Measurements from ENCODE around the gene RANBP10. TPM values are rescaled to one million over a fixed set of nuclear protein-coding genes. Genes with fewer than 3 reads are reported as not detected.
A peak's percentile ranks its signal among the peaks of the same experiment; 100 is the strongest.

Gene RANBP10
- total and polyA plus RNA-seq, 4 donors = 9.8 to 15.5 (median 13.8) TPM

GRCh38 chr16:67845291-67846062, 39.1 kb upstream of the RANBP10 start (continued):
- TF ChIP-seq CTCF (IDR thresholded peaks at IDR 0.05; ENCODE audit: low read depth, low read length, missing input control) = no peak

GRCh38 chr16:67844497-67844896, 38.1 kb upstream of the RANBP10 start:
- TF ChIP-seq MAX (IDR thresholded peaks at IDR 0.05) = no peak
- no peak for TF ChIP-seq NR2F2 (IDR thresholded peaks at IDR 0.05)
- no peak for TF ChIP-seq GABPA (IDR thresholded peaks at IDR 0.05 in 1 of 2, conservative IDR thresholded peaks at IDR 0.05 in 1 of 2)
- TF ChIP-seq YY1 (IDR thresholded peaks at IDR 0.05) = no peak
- no peak for TF ChIP-seq SP1 (IDR thresholded peaks at IDR 0.05)
- H3K4me3 ChIP-seq (ENCODE audit: low read depth in 1 of 3, low read length in 3 of 3) = no peak overlapping the region
- H3K4me1 ChIP-seq (ENCODE audit: control insufficient read depth in 4 of 4, insufficient read depth in 4 of 4, low read length in 3 of 4) = peaks cover 14 to 54% (median 42%) of the 10 kb centered on the region in 4 donors
- no peak for DNase-seq (ENCODE audit: low spot score)
- WGBS = 89% methylated on average over 4 of the region's 4 CpGs
- no peaks in the 10 kb centered on the region for H3K9me3 ChIP-seq (ENCODE audit: control insufficient read depth in 4 of 4, low read length in 3 of 4)
- H3K27ac ChIP-seq (ENCODE audit: low read depth in 1 of 2, low read length in 2 of 2) = no peak overlapping the region
- no peaks in the 10 kb centered on the region for H3K36me3 ChIP-seq (ENCODE audit: control insufficient read depth in 4 of 4, insufficient read depth in 3 of 4, low read depth in 1 of 4, low read length in 3 of 4)
- no peaks in the 10 kb centered on the region for H3K27me3 ChIP-seq (ENCODE audit: control insufficient read depth in 4 of 4, insufficient read depth in 4 of 4, low read length in 3 of 4)
- no peak overlapping the region for H3K9ac ChIP-seq (ENCODE audit: low read depth in 1 of 2, low read length in 2 of 2)

GRCh38 chr16:67843343-67843765, 37.0 kb upstream of the RANBP10 start:
- peak overlapping the region; percentile 7 to 89 (median 60) for H3K4me3 ChIP-seq (ENCODE audit: low read depth in 1 of 3, low read length in 3 of 3)
- H3K9ac ChIP-seq (ENCODE audit: low read depth in 1 of 2, low read length in 2 of 2) = peak overlapping the region; percentile 13 to 45
- WGBS = 32% methylated on average over 11 of the region's 11 CpGs
- TF ChIP-seq REST (IDR thresholded peaks at IDR 0.05) (no peak), EGR1 (IDR thresholded peaks at IDR 0.05; ENCODE audit: low read depth in 2 of 2) (no peak), FOXA2 (IDR thresholded peaks at IDR 0.05) (no peak), GABPA (IDR thresholded peaks at IDR 0.05 in 1 of 2, conservative IDR thresholded peaks at IDR 0.05 in 1 of 2) (no peak), ZBTB33 (IDR thresholded peaks at IDR 0.05) (no peak), NR2F2 (IDR thresholded peaks at IDR 0.05) (no peak), MAX (IDR thresholded peaks at IDR 0.05) (no peak), YY1 (IDR thresholded peaks at IDR 0.05) (no peak), SP1 (IDR thresholded peaks at IDR 0.05) (no peak), ATF3 (IDR thresholded peaks at IDR 0.05) (no peak), RAD21 (IDR thresholded peaks at IDR 0.05) (no peak), FOXA1 (IDR thresholded peaks at IDR 0.05) (no peak), HNF4G (IDR thresholded peaks at IDR 0.05) (no peak), HNF4A (conservative IDR thresholded peaks at IDR 0.05) (no peak), RXRA (IDR thresholded peaks at IDR 0.05) (no peak), CTCF (IDR thresholded peaks at IDR 0.05; ENCODE audit: low read depth, low read length, missing input control) (no peak), JUND (IDR thresholded peaks at IDR 0.05) (no peak), TAF1 (conservative IDR thresholded peaks at IDR 0.05) (no peak)
- H3K4me1 ChIP-seq (ENCODE audit: control insufficient read depth in 4 of 4, insufficient read depth in 4 of 4, low read length in 3 of 4) = peaks cover 14 to 50% (median 42%) of the 10 kb centered on the region in 4 donors
- H3K36me3 ChIP-seq (ENCODE audit: control insufficient read depth in 4 of 4, insufficient read depth in 3 of 4, low read depth in 1 of 4, low read length in 3 of 4) = no peaks in the 10 kb centered on the region
- H3K27ac ChIP-seq (ENCODE audit: low read depth in 1 of 2, low read length in 2 of 2) = peak overlapping the region; percentile 97 to 99
- H3K9me3 ChIP-seq (ENCODE audit: control insufficient read depth in 4 of 4, low read length in 3 of 4) = no peaks in the 10 kb centered on the region
- no peaks in the 10 kb centered on the region for H3K27me3 ChIP-seq (ENCODE audit: control insufficient read depth in 4 of 4, insufficient read depth in 4 of 4, low read length in 3 of 4)
- DNase-seq (ENCODE audit: low spot score) = no peak

Measured in liver (tissue), 9 donors.